NCI-H1105 treated with DMSO at 0.1 percent for 48 hours (cell line): ENCODE data around the gene SH2D1A.
"Not testable (repeated sequence)": the region's sequence is repeated elsewhere in the genome, so short reads cannot be mapped to it uniquely, and the experiment has no call there.

Source experiments
- DNase-seq: peaks from one replicate; lab custom pipeline; 2025; lab: John Stamatoyannopoulos, UW

Gene SH2D1A

GRCh38 chrX:124346117-124346876 is at the start of gene SH2D1A:
TSS of gene SH2D1A (plus strand) at chrX:124346563. CDS start at chrX:124346643, 80 bp downstream.
- DNase-seq = no peak

GRCh38 chrX:124299323-124299722 is 47.0 kb upstream of the SH2D1A start:
- DNase-seq = not testable (repeated sequence)

- DNase-seq = no peak
These were observed 46.0 kb upstream of the SH2D1A start for GRCh38 chrX:124300405-124300804.

- DNase-seq = no peak
These were observed 39.0 kb upstream of the SH2D1A start for GRCh38 chrX:124307253-124307907.

- DNase-seq = no peak
These were observed 20.6 kb upstream of the SH2D1A start for GRCh38 chrX:124325732-124326131.

- no peak for DNase-seq
These were observed 17.6 kb upstream of the SH2D1A start for GRCh38 chrX:124328765-124329164.

GRCh38 chrX:124332481-124333424 is 13.6 kb upstream of the SH2D1A start, which contains the start of gene TEX13D:
TSS of gene TEX13D (plus strand) at chrX:124332660. CDS start at chrX:124332918, 258 bp downstream.
- DNase-seq = no peak

- DNase-seq = no peak
These were observed 12.5 kb upstream of the SH2D1A start for GRCh38 chrX:124333862-124334261.

- DNase-seq = not testable (repeated sequence)
These were observed 11.8 kb upstream of the SH2D1A start for GRCh38 chrX:124334555-124334954.

GRCh38 chrX:124335598-124335997 is 10.8 kb upstream of the SH2D1A start:
- DNase-seq = no peak

GRCh38 chrX:124337916-124338315 is 8.4 kb upstream of the SH2D1A start:
- DNase-seq = no peak

GRCh38 chrX:124338733-124339514 is 7.4 kb upstream of the SH2D1A start:
- DNase-seq = no peak

GRCh38 chrX:124341396-124342132 is 4.8 kb upstream of the SH2D1A start:
- no peak for DNase-seq

GRCh38 chrX:124342174-124342867 is 4.0 kb upstream of the SH2D1A start:
- DNase-seq = no peak

GRCh38 chrX:124343016-124343415 is 3.3 kb upstream of the SH2D1A start:
- DNase-seq = no peak

GRCh38 chrX:124344246-124344645 is 2.1 kb upstream of the SH2D1A start:
- DNase-seq = no peak

GRCh38 chrX:124346877-124347241 is 496 bp downstream of the SH2D1A start:
- DNase-seq = no peak

- DNase-seq = no peak
These were observed 879 bp downstream of the SH2D1A start for GRCh38 chrX:124347242-124347641.

- DNase-seq = no peak
These were observed 1.8 kb downstream of the SH2D1A start for GRCh38 chrX:124348182-124348581.

- no peak for DNase-seq
These were observed 2.6 kb downstream of the SH2D1A start for GRCh38 chrX:124348885-124349453.
